Measurements from ENCODE around the gene CREB3L2. TPM values are rescaled to one million over a fixed set of nuclear protein-coding genes. Genes with fewer than 3 reads are reported as not detected.

The CREB3L2 gene
- total RNA-seq, 1 experiment from 2014 or later: 39.9 TPM

GRCh38 chr7:137862358-137862757 is 139.5 kb downstream of the CREB3L2 start:
- H3K4me1 Mint-ChIP-seq (ENCODE audit: low read depth, unreplicated experiment): no peaks in the 10 kb centered on the region
- TF ChIP-seq CTCF (IDR thresholded peaks at IDR 0.05; ENCODE audit: unreplicated experiment): no peak
- DNase-seq: no peak
- no peak overlapping the region for H3K4me3 Mint-ChIP-seq (ENCODE audit: low read depth, unreplicated experiment)
- H3K9me3 Mint-ChIP-seq (ENCODE audit: low read depth, unreplicated experiment): no peaks in the 10 kb centered on the region
- intact Hi-C loops (cut with micrococcal nuclease; ENCODE audit: unreplicated experiment): no loop called here
- H3K27me3 Mint-ChIP-seq (ENCODE audit: unreplicated experiment): no peaks in the 10 kb centered on the region
- BruUV-seq (replicated peaks): no TSS peak
- CTCF ChIA-PET: no interaction called here
- no peak overlapping the region for H3K27ac Mint-ChIP-seq (ENCODE audit: unreplicated experiment)
- H3K36me3 Mint-ChIP-seq (ENCODE audit: insufficient read depth, unreplicated experiment): no peaks in the 10 kb centered on the region

GRCh38 chr7:137860542-137860941 is 141.3 kb downstream of the CREB3L2 start:
- no peak for TF ChIP-seq CTCF (IDR thresholded peaks at IDR 0.05; ENCODE audit: unreplicated experiment)

GRCh38 chr7:137853053-137853452 is 148.8 kb downstream of the CREB3L2 start:
- no peaks in the 10 kb centered on the region for H3K36me3 Mint-ChIP-seq (ENCODE audit: insufficient read depth, unreplicated experiment)
- no peak for DNase-seq
- intact Hi-C loops (cut with micrococcal nuclease; ENCODE audit: unreplicated experiment): no loop called here
- no peak overlapping the region for H3K4me3 Mint-ChIP-seq (ENCODE audit: low read depth, unreplicated experiment)
- H3K27ac Mint-ChIP-seq (ENCODE audit: unreplicated experiment): no peak overlapping the region
- peaks cover 2% of the 10 kb centered on the region for H3K9me3 Mint-ChIP-seq (ENCODE audit: low read depth, unreplicated experiment)
- peaks cover 12% of the 10 kb centered on the region for H3K27me3 Mint-ChIP-seq (ENCODE audit: unreplicated experiment)
- no TSS peak for BruUV-seq (replicated peaks)
- CTCF ChIA-PET: no interaction called here
- TF ChIP-seq CTCF (IDR thresholded peaks at IDR 0.05; ENCODE audit: unreplicated experiment): no peak
- no peaks in the 10 kb centered on the region for H3K4me1 Mint-ChIP-seq (ENCODE audit: low read depth, unreplicated experiment)

More at GRCh38 chr7:137860542-137860941, 141.3 kb downstream of the CREB3L2 start:
- Mint-ChIP-seq H3K9me3 (ENCODE audit: low read depth, unreplicated experiment) (no peaks in the 10 kb centered on the region), H3K4me3 (ENCODE audit: low read depth, unreplicated experiment) (no peak overlapping the region), H3K27ac (ENCODE audit: unreplicated experiment) (no peak overlapping the region), H3K36me3 (ENCODE audit: insufficient read depth, unreplicated experiment) (no peaks in the 10 kb centered on the region), H3K27me3 (ENCODE audit: unreplicated experiment) (no peaks in the 10 kb centered on the region), H3K4me1 (ENCODE audit: low read depth, unreplicated experiment) (no peaks in the 10 kb centered on the region)
- CTCF ChIA-PET: no interaction called here
- no TSS peak for BruUV-seq (replicated peaks)
- intact Hi-C loops (cut with micrococcal nuclease; ENCODE audit: unreplicated experiment): no loop called here
- no peak for DNase-seq

- CTCF ChIA-PET: no interaction called here
- Mint-ChIP-seq H3K9me3 (ENCODE audit: low read depth, unreplicated experiment) (peaks cover 2% of the 10 kb centered on the region), H3K4me1 (ENCODE audit: low read depth, unreplicated experiment) (no peaks in the 10 kb centered on the region), H3K36me3 (ENCODE audit: insufficient read depth, unreplicated experiment) (no peaks in the 10 kb centered on the region), H3K27ac (ENCODE audit: unreplicated experiment) (no peak overlapping the region), H3K4me3 (ENCODE audit: low read depth, unreplicated experiment) (no peak overlapping the region), H3K27me3 (ENCODE audit: unreplicated experiment) (peaks cover 16% of the 10 kb centered on the region)
- DNase-seq: no peak
- no peak for TF ChIP-seq CTCF (IDR thresholded peaks at IDR 0.05; ENCODE audit: unreplicated experiment)
- BruUV-seq (replicated peaks): no TSS peak
- intact Hi-C loops (cut with micrococcal nuclease; ENCODE audit: unreplicated experiment): no loop called here
These were observed 149.8 kb downstream of the CREB3L2 start for GRCh38 chr7:137852108-137852507.
